ENCODE measurements around the gene XRCC5. TPM values are rescaled to one million over a fixed set of nuclear protein-coding genes. Genes with fewer than 3 reads are reported as not detected.

Gene XRCC5
- total RNA-seq, 1 donor from 2014 or later, result 185 TPM

- TF ChIP-seq, protein P1, sequence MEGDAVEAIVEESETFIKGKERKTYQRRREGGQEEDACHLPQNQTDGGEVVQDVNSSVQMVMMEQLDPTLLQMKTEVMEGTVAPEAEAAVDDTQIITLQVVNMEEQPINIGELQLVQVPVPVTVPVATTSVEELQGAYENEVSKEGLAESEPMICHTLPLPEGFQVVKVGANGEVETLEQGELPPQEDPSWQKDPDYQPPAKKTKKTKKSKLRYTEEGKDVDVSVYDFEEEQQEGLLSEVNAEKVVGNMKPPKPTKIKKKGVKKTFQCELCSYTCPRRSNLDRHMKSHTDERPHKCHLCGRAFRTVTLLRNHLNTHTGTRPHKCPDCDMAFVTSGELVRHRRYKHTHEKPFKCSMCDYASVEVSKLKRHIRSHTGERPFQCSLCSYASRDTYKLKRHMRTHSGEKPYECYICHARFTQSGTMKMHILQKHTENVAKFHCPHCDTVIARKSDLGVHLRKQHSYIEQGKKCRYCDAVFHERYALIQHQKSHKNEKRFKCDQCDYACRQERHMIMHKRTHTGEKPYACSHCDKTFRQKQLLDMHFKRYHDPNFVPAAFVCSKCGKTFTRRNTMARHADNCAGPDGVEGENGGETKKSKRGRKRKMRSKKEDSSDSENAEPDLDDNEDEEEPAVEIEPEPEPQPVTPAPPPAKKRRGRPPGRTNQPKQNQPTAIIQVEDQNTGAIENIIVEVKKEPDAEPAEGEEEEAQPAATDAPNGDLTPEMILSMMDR (IDR thresholded peaks at IDR 0.05; ENCODE audit: insufficient read depth, low read length, severe bottlenecking), result no peak
- Histone ChIP-seq H3K36me3 (ENCODE audit: control insufficient read depth, insufficient read depth, low read length) (peaks cover 9% of the 10 kb centered on the region), H3K4me3 (ENCODE audit: low read depth, low read length) (no peak overlapping the region), H3K27me3 (ENCODE audit: control insufficient read depth, insufficient read depth, low read length) (no peaks in the 10 kb centered on the region)
- FAIRE-seq, result no peak
- DNase-seq (ENCODE audit: low read depth), result no peak
Observed at GRCh38 chr2:216171011-216171410, 61.9 kb downstream of the XRCC5 start.

DNA sequence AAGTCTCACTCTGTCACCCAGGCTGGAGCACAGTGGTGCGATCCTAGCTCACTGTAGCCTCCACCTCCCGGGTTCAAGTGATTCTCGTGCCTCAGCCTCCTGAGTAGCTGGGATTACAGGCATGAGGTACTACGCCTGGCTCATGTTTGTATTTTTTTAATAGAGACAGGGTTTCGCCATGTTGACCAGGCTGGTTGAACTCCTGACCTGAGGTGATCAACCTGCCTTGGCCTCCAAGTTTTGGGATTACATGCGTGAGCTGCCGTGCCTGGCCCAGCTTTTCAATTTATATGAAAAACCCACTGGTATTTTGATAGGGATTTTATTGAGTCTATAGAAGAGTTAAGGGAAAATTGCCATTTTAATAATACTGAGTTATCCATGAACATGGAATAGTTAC lies 63.3 kb downstream of the XRCC5 start:
- no peak for DNase-seq (ENCODE audit: low read depth)
- Histone ChIP-seq H3K27me3 (ENCODE audit: control insufficient read depth, insufficient read depth, low read length) (no peaks in the 10 kb centered on the region), H3K36me3 (ENCODE audit: control insufficient read depth, insufficient read depth, low read length) (peaks cover 6% of the 10 kb centered on the region), H3K4me3 (ENCODE audit: low read depth, low read length) (no peak overlapping the region)
- no peak for FAIRE-seq
- TF ChIP-seq, protein P1 (IDR thresholded peaks at IDR 0.05; ENCODE audit: insufficient read depth, low read length, severe bottlenecking), result no peak

DNA sequence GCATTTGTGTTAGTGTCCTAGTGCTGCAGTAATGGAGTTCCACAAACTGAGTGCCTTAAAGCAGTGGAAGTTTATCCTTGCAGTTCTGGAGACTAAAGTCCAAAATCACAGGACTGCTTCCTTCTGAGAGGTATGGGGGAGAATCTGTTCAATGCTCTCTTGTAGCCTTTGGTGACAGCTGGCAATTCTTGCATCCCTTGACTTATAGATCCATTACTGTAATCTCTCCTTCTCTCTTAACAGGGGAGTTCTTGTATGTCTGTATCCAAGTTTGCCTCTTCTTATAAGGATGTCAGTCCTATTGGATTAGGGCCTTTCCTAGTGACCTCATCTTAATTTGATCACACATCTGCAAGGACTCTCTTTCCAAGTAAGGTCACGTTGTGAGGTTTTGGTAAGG lies 69.9 kb downstream of the XRCC5 start:
- FAIRE-seq (peak; percentile 32), DNase-seq (ENCODE audit: low read depth) (no peak)
- no peak overlapping the region for H3K4me3 ChIP-seq (ENCODE audit: low read depth, low read length)
- no peaks in the 10 kb centered on the region for H3K27me3 ChIP-seq (ENCODE audit: control insufficient read depth, insufficient read depth, low read length)
- TF ChIP-seq, protein P1 (IDR thresholded peaks at IDR 0.05; ENCODE audit: insufficient read depth, low read length, severe bottlenecking), result no peak
- H3K36me3 ChIP-seq (ENCODE audit: control insufficient read depth, insufficient read depth, low read length), result peaks cover 13% of the 10 kb centered on the region

- FAIRE-seq, result no peak
- Histone ChIP-seq H3K36me3 (ENCODE audit: control insufficient read depth, insufficient read depth, low read length) (peaks cover 10% of the 10 kb centered on the region), H3K27me3 (ENCODE audit: control insufficient read depth, insufficient read depth, low read length) (no peaks in the 10 kb centered on the region), H3K4me3 (ENCODE audit: low read depth, low read length) (no peak overlapping the region)
- no peak for DNase-seq (ENCODE audit: low read depth)
- TF ChIP-seq, protein P1 (IDR thresholded peaks at IDR 0.05; ENCODE audit: insufficient read depth, low read length, severe bottlenecking), result no peak
Observed at GRCh38 chr2:216181351-216181750, 72.2 kb downstream of the XRCC5 start.

- Histone ChIP-seq H3K27me3 (ENCODE audit: control insufficient read depth, insufficient read depth, low read length) (no peaks in the 10 kb centered on the region), H3K4me3 (ENCODE audit: low read depth, low read length) (no peak overlapping the region), H3K36me3 (ENCODE audit: control insufficient read depth, insufficient read depth, low read length) (peaks cover 10% of the 10 kb centered on the region)
- FAIRE-seq (no peak), DNase-seq (ENCODE audit: low read depth) (no peak)
- TF ChIP-seq, protein P1 (IDR thresholded peaks at IDR 0.05; ENCODE audit: insufficient read depth, low read length, severe bottlenecking), result no peak
Observed at GRCh38 chr2:216181953-216182461, 72.9 kb downstream of the XRCC5 start.

DNA sequence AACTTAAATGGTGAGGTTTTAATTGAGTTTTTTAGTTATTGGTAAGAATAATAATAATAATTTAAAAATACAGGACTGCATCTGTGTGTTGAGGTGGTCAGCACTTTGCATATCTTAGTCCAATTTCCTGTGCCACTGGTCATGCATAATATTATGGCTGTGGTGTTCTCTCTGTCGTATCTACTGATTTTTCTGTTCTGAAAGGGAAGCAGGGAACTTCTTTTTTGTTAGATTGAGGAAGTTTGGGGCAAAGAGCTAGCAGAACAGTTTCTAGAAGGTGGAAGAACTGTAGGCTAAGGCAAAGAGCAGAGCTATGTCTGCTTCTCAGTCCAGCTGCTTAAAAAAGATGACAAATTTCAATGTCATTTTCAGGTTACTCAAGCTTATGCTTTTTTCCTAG lies 74.3 kb downstream of the XRCC5 start:
- Histone ChIP-seq H3K36me3 (ENCODE audit: control insufficient read depth, insufficient read depth, low read length) (peaks cover 10% of the 10 kb centered on the region), H3K27me3 (ENCODE audit: control insufficient read depth, insufficient read depth, low read length) (no peaks in the 10 kb centered on the region), H3K4me3 (ENCODE audit: low read depth, low read length) (no peak overlapping the region)
- no peak for DNase-seq (ENCODE audit: low read depth)
- TF ChIP-seq, protein P1 (IDR thresholded peaks at IDR 0.05; ENCODE audit: insufficient read depth, low read length, severe bottlenecking), result no peak
- no peak for FAIRE-seq
